ENCODE measurements around the gene SLC5A9.

- TF ChIP-seq CTCF (conservative IDR thresholded peaks at IDR 0.05 in 1 of 2, IDR thresholded peaks at IDR 0.05 in 1 of 2; ENCODE audit: low read depth in 1 of 2, low read length in 2 of 2), result no peak
- no peak for TF ChIP-seq EZH2 (IDR thresholded peaks at IDR 0.05; ENCODE audit: low read length, missing control alignments)
Observed at GRCh38 chr1:48251821-48252220, 29.3 kb downstream of the SLC5A9 start.

All from fibroblast of lung (primary cell).